HEK293 (cell line): Measurements from ENCODE around the gene WIPF3.

Experiments used
- FEZF1 ChIP-seq: fragments of 450-650 bp; formaldehyde crosslinking; IDR thresholded peaks from 2 replicates; pipeline ENCODE4 v1.5.1; 2016; ENCODE audit warnings: missing biosample characterization, missing genetic modification characterization
- PRDM1 ChIP-seq: fragments of 450-650 bp; formaldehyde crosslinking; IDR thresholded peaks from 2 replicates; pipeline ENCODE4; 2016; ENCODE audit warnings: missing biosample characterization, missing genetic modification characterization
- ZBTB21 ChIP-seq: fragments of 450-650 bp; formaldehyde crosslinking; IDR thresholded peaks from 2 replicates; pipeline ENCODE4 v1.5.1; 2017; ENCODE audit warnings: missing biosample characterization, missing genetic modification characterization
- ZBTB7A ChIP-seq: fragments of 450-650 bp; formaldehyde crosslinking; IDR thresholded peaks from 2 replicates; pipeline ENCODE4 v1.5.1; 2016; ENCODE audit warnings: low read depth, missing biosample characterization, missing genetic modification characterization
- ZNF660 ChIP-seq: fragments of 450-650 bp; IDR thresholded peaks from 2 replicates; pipeline ENCODE4 v1.5.1; 2018; ENCODE audit warnings: missing biosample characterization, mild to moderate bottlenecking, missing genetic modification characterization
- ZNF791 ChIP-seq: fragments of 450-650 bp; formaldehyde crosslinking; IDR thresholded peaks from 2 replicates; pipeline ENCODE4 v1.5.1; 2016; ENCODE audit warnings: missing biosample characterization, missing genetic modification characterization
- TF ChIP-seq, protein P1 (sequence below): fragments of 450-650 bp; formaldehyde crosslinking; IDR thresholded peaks from 2 replicates; pipeline ENCODE4 v1.5.1; 2016; ENCODE audit warnings: missing biosample characterization, missing genetic modification characterization
- TF ChIP-seq, protein P2 (sequence below): fragments of 450-650 bp; formaldehyde crosslinking; IDR thresholded peaks from 2 replicates; pipeline ENCODE4 v1.5.1; 2016; ENCODE audit warnings: missing biosample characterization, missing genetic modification characterization
- TF ChIP-seq, protein P3 (sequence below): fragments of 450-650 bp; formaldehyde crosslinking; IDR thresholded peaks from 2 replicates; pipeline ENCODE4 v1.5.1; 2016; ENCODE audit warnings: missing biosample characterization, missing genetic modification characterization

DNA sequence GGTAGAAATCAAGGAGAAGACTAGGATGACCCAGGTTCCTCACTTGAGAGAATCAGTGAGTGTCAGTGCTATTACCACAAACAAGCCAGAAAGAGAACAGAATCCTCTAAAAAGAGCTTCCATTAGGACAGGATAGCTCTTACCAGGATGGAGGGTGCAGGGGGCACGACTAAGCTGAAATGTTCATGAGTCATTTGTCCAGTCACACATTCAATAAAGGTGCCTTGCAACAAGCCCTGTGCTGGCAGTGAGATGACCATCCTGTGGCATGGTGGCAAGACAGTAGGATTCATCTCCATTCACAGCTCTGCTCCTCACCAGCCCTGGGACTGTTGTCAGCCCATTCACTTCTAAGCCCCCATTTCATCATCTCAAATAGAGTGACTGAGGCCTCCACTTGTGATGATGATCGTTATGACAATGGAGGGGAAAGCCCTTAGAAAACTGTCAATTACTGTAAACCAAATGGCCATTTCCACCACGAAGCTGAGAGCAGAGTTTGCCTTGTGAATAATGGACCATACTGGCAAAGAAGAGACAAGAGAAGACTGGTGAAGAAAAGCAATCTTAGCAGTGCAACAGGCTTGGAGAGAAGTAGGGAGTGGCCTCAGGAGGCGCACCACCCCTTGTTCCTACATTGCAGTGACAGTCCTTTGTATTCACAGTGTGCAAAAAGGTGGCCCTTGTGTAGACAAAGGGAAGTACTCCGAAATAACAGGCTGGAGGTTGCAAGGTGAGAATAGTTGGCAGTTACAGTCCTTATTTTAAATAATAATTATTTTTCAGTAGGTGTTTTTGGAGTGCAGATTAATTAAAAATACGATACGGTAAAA lies 9.0 kb upstream of the WIPF3 start:
- TF ChIP-seq, protein P1, sequence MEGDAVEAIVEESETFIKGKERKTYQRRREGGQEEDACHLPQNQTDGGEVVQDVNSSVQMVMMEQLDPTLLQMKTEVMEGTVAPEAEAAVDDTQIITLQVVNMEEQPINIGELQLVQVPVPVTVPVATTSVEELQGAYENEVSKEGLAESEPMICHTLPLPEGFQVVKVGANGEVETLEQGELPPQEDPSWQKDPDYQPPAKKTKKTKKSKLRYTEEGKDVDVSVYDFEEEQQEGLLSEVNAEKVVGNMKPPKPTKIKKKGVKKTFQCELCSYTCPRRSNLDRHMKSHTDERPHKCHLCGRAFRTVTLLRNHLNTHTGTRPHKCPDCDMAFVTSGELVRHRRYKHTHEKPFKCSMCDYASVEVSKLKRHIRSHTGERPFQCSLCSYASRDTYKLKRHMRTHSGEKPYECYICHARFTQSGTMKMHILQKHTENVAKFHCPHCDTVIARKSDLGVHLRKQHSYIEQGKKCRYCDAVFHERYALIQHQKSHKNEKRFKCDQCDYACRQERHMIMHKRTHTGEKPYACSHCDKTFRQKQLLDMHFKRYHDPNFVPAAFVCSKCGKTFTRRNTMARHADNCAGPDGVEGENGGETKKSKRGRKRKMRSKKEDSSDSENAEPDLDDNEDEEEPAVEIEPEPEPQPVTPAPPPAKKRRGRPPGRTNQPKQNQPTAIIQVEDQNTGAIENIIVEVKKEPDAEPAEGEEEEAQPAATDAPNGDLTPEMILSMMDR (tag by site-specific recombination), result no peak
- TF ChIP-seq PRDM1, result no peak
- TF ChIP-seq, protein P2, sequence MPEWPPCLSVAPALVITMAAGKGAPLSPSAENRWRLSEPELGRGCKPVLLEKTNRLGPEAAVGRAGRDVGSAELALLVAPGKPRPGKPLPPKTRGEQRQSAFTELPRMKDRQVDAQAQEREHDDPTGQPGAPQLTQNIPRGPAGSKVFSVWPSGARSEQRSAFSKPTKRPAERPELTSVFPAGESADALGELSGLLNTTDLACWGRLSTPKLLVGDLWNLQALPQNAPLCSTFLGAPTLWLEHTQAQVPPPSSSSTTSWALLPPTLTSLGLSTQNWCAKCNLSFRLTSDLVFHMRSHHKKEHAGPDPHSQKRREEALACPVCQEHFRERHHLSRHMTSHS (tag by site-specific recombination), result no peak
- no peak for TF ChIP-seq ZNF791 (tag by site-specific recombination)
- TF ChIP-seq, protein P3, sequence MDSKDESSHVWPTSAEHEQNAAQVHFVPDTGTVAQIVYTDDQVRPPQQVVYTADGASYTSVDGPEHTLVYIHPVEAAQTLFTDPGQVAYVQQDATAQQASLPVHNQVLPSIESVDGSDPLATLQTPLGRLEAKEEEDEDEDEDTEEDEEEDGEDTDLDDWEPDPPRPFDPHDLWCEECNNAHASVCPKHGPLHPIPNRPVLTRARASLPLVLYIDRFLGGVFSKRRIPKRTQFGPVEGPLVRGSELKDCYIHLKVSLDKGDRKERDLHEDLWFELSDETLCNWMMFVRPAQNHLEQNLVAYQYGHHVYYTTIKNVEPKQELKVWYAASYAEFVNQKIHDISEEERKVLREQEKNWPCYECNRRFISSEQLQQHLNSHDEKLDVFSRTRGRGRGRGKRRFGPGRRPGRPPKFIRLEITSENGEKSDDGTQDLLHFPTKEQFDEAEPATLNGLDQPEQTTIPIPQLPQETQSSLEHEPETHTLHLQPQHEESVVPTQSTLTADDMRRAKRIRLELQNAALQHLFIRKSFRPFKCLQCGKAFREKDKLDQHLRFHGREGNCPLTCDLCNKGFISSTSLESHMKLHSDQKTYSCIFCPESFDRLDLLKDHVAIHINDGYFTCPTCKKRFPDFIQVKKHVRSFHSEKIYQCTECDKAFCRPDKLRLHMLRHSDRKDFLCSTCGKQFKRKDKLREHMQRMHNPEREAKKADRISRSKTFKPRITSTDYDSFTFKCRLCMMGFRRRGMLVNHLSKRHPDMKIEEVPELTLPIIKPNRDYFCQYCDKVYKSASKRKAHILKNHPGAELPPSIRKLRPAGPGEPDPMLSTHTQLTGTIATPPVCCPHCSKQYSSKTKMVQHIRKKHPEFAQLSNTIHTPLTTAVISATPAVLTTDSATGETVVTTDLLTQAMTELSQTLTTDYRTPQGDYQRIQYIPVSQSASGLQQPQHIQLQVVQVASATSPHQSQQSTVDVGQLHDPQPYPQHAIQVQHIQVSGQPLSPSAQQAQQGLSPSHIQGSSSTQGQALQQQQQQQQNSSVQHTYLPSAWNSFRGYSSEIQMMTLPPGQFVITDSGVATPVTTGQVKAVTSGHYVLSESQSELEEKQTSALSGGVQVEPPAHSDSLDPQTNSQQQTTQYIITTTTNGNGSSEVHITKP (tag by site-specific recombination), result no peak
- no peak for TF ChIP-seq ZNF660 (tag by site-specific recombination)
- no peak for TF ChIP-seq ZBTB21 (tag by site-specific recombination)
- TF ChIP-seq ZBTB7A (tag by site-specific recombination), result no peak
- TF ChIP-seq FEZF1 (tag by site-specific recombination), result no peak
